ENCODE data around the gene PLOD1. TPM values are rescaled to one million over a fixed set of nuclear protein-coding genes. Genes with fewer than 3 reads are reported as not detected.
A peak's percentile ranks its signal among the peaks of the same experiment; 100 is the strongest.
"Not testable (repeated sequence)": the region's sequence is repeated elsewhere in the genome, so short reads cannot be mapped to it uniquely, and the experiment has no call there.

PLOD1 gene
- total and polyA plus RNA-seq, 4 donors: 33.5 to 112 (median 79.1) TPM

- 71 to 81% methylated on average over 15 of the region's 15 CpGs for WGBS, 2 donors
- Histone ChIP-seq H3K9me3 (ENCODE audit: control insufficient read depth in 4 of 4, insufficient read depth in 3 of 4, low read length in 3 of 4) (no peaks in the 10 kb centered on the region), H3K4me3 (no peak overlapping the region), H3K36me3 (ENCODE audit: control insufficient read depth in 4 of 4, insufficient read depth in 4 of 4, low read length in 4 of 4) (peaks cover 0 to 8% (median 4%) of the 10 kb centered on the region in 4 donors), H3K4me1 (ENCODE audit: control insufficient read depth in 5 of 5, insufficient read depth in 5 of 5, low read length in 5 of 5) (peaks cover 0 to 19% (median 6%) of the 10 kb centered on the region in 5 donors), H3K9ac (ENCODE audit: insufficient read depth in 1 of 2, low read length in 2 of 2) (no peak overlapping the region), H3K27ac (ENCODE audit: low read depth in 1 of 2, low read length in 1 of 2) (peak overlapping the region; percentile 10 to 14), H3K27me3 (ENCODE audit: control insufficient read depth in 3 of 3, insufficient read depth in 3 of 3, low read length in 2 of 3) (no peaks in the 10 kb centered on the region)
- peak in 2 of 3 donors; percentile 9 to 12 for DNase-seq
- no peak for ATAC-seq (ENCODE audit: insufficient read depth, low FRiP score)
- no peak for TF ChIP-seq CTCF (IDR thresholded peaks at IDR 0.05; ENCODE audit: control extremely low read depth, extremely low read depth)
Observed at GRCh38 chr1:11938722-11939526, 4.4 kb downstream of the PLOD1 start.

GRCh38 chr1:11939794-11940193, 5.3 kb downstream of the PLOD1 start:
- H3K36me3 ChIP-seq (ENCODE audit: control insufficient read depth in 4 of 4, insufficient read depth in 4 of 4, low read length in 4 of 4): peaks cover 0 to 12% (median 4%) of the 10 kb centered on the region in 4 donors
- WGBS, 2 donors: 95 to 97% methylated on average over 7 of the region's 7 CpGs
- H3K27ac ChIP-seq (ENCODE audit: low read depth in 1 of 2, low read length in 1 of 2); H3K4me3 ChIP-seq; H3K9ac ChIP-seq (ENCODE audit: insufficient read depth in 1 of 2, low read length in 2 of 2); H3K27me3 ChIP-seq (ENCODE audit: control insufficient read depth in 3 of 3, insufficient read depth in 3 of 3, low read length in 2 of 3); H3K9me3 ChIP-seq (ENCODE audit: control insufficient read depth in 4 of 4, insufficient read depth in 3 of 4, low read length in 3 of 4); ATAC-seq (ENCODE audit: insufficient read depth, low FRiP score); DNase-seq: not testable (repeated sequence)
- H3K4me1 ChIP-seq (ENCODE audit: control insufficient read depth in 5 of 5, insufficient read depth in 5 of 5, low read length in 5 of 5): peaks cover 0 to 16% (median 6%) of the 10 kb centered on the region in 5 donors

DNA sequence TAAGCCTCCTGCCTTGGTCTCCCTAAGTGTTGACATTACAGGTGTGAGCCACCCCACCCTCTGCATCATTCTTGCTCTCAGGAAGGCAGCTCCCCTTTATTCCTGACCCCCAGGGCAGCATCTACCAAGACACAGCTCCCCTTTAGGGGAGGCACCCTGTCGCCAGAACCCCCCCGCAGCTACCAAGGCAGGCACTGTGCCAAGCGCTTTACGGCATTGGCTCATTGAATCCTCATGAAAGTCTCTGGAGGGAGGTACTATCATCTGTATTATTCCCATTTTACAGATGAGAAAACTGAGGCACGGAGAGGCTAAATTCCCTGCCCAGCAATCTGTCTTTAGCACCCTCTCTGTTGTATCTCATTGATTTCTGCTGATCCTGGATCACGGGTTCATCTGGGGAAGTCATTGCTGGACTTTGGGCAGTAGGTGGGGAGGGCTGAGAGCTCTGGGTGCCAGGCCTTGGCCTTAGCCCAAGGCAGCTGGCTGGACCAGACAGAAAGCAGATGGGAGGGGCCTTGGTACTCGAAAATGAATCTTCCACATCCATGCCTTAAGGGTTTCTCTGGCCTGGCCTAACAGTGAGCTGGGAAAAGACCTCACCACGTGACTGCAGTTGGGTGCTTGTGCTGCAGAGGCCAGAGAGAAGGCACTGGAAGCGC, 5.9 kb downstream of the PLOD1 start:
- peaks cover 0 to 16% (median 6%) of the 10 kb centered on the region in 5 donors for H3K4me1 ChIP-seq (ENCODE audit: control insufficient read depth in 5 of 5, insufficient read depth in 5 of 5, low read length in 5 of 5)
- peaks cover 0 to 17% (median 4%) of the 10 kb centered on the region in 4 donors for H3K36me3 ChIP-seq (ENCODE audit: control insufficient read depth in 4 of 4, insufficient read depth in 4 of 4, low read length in 4 of 4)
- no peaks in the 10 kb centered on the region for H3K9me3 ChIP-seq (ENCODE audit: control insufficient read depth in 4 of 4, insufficient read depth in 3 of 4, low read length in 3 of 4)
- no peak for ATAC-seq (ENCODE audit: insufficient read depth, low FRiP score)
- H3K4me3 ChIP-seq: no peak overlapping the region
- DNase-seq: peak in 1 of 3 donors; percentile 12
- H3K9ac ChIP-seq (ENCODE audit: insufficient read depth in 1 of 2, low read length in 2 of 2): no peak overlapping the region
- H3K27ac ChIP-seq (ENCODE audit: low read depth in 1 of 2, low read length in 1 of 2): no peak overlapping the region
- no peak for TF ChIP-seq CTCF (IDR thresholded peaks at IDR 0.05; ENCODE audit: control extremely low read depth, extremely low read depth)
- H3K27me3 ChIP-seq (ENCODE audit: control insufficient read depth in 3 of 3, insufficient read depth in 3 of 3, low read length in 2 of 3): no peaks in the 10 kb centered on the region
- WGBS, 2 donors: 86 to 89% methylated on average over 9 of the region's 9 CpGs

- Histone ChIP-seq H3K27ac (ENCODE audit: low read depth in 1 of 2, low read length in 1 of 2) (no peak overlapping the region), H3K4me1 (ENCODE audit: control insufficient read depth in 5 of 5, insufficient read depth in 5 of 5, low read length in 5 of 5) (peaks cover 0 to 9% (median 6%) of the 10 kb centered on the region in 5 donors), H3K27me3 (ENCODE audit: control insufficient read depth in 3 of 3, insufficient read depth in 3 of 3, low read length in 2 of 3) (no peaks in the 10 kb centered on the region), H3K36me3 (ENCODE audit: control insufficient read depth in 4 of 4, insufficient read depth in 4 of 4, low read length in 4 of 4) (peaks cover 0 to 15% (median 5%) of the 10 kb centered on the region in 4 donors), H3K9ac (ENCODE audit: insufficient read depth in 1 of 2, low read length in 2 of 2) (no peak overlapping the region), H3K4me3 (no peak overlapping the region), H3K9me3 (ENCODE audit: control insufficient read depth in 4 of 4, insufficient read depth in 3 of 4, low read length in 3 of 4) (no peaks in the 10 kb centered on the region)
- TF ChIP-seq CTCF (IDR thresholded peaks at IDR 0.05; ENCODE audit: control extremely low read depth, extremely low read depth): no peak
- 91 to 92% methylated on average over 4 of the region's 4 CpGs for WGBS, 2 donors
- DNase-seq (no peak), ATAC-seq (ENCODE audit: insufficient read depth, low FRiP score) (no peak)
Observed at GRCh38 chr1:11942280-11942679, 7.8 kb downstream of the PLOD1 start.

Data from lung (tissue), 12 donors.